SK-N-SH (cell line): ENCODE results near the gene TMED3. TPM values are rescaled to one million over a fixed set of nuclear protein-coding genes. Genes with fewer than 3 reads are reported as not detected.

Experiments
- CTCF ChIA-PET: fragments of 300-600, 350-600 bp; formaldehyde crosslinking; extraction: SDS; loops from one replicate; lab custom pipeline; 2021; lab: Yijun Ruan, JAX
- POLR2A ChIA-PET: fragments of 350-600 bp; sonication (Branson Sonifier 250); formaldehyde crosslinking; extraction: SDS; loops from one replicate; lab custom pipeline; 2020; ENCODE audit warnings: antibody characterized with exemption, inconsistent platforms; lab: Yijun Ruan, JAX
- DNase-seq: peaks from one replicate; pipeline ENCODE4 v3.0.0; 2012
- H2AFZ ChIP-seq: fragments of 200-600 bp; sonication (generic); 2 replicates; pipeline ENCODE4 v1.8.1; 2016; ENCODE audit warnings: antibody characterized with exemption, mild to moderate bottlenecking, low read depth
- H3F3A ChIP-seq: fragments of 200-600 bp; sonication (generic); replicated peaks from 2 replicates; pipeline ENCODE3; 2016; ENCODE audit warnings: antibody characterized with exemption, mild to moderate bottlenecking; ENCODE audit not compliant: insufficient read depth
- H3K27ac ChIP-seq, 2 experiments: fragments of 200-500 bp in 1 of 2; fragments of 200-600 bp in 1 of 2; sonication (Bioruptor generic) in 1 of 2; sonication (generic), shearing (Covaris generic) in 1 of 2; 2 replicates each; pipeline versions ENCODE4 v1.5.1 to v1.6.1; 2014 to 2016; ENCODE audit warnings: low read depth in 2 of 2, inconsistent platforms in 1 of 2, low read length in 1 of 2, mild to moderate bottlenecking in 1 of 2, mixed read lengths in 1 of 2
- H3K27me3 ChIP-seq: fragments of 200-600 bp; sonication (generic), shearing (Covaris generic); 2 replicates; pipeline ENCODE4 v1.6.1; 2016; ENCODE audit warnings: mixed run types; ENCODE audit not compliant: insufficient read depth
- H3K36me3 ChIP-seq, 2 experiments: fragments of 200-500 bp in 1 of 2; fragments of 200-600 bp in 1 of 2; sonication (Bioruptor generic) in 1 of 2; sonication (generic) in 1 of 2; replicated peaks in 1 of 2; 2 replicates each; pipeline versions ENCODE3 to v1.5.1; 2014 to 2016; ENCODE audit warnings: low read length in 1 of 2, mild to moderate bottlenecking in 1 of 2; ENCODE audit not compliant: insufficient read depth in 2 of 2, control insufficient read depth in 1 of 2
- H3K4me1 ChIP-seq, 2 experiments: fragments of 200-500 bp in 1 of 2; fragments of 200-600 bp in 1 of 2; sonication (Bioruptor generic) in 1 of 2; sonication (generic), shearing (Covaris generic) in 1 of 2; 2 replicates each; pipeline versions ENCODE4 v1.5.1 to v1.6.1; 2014 to 2016; ENCODE audit warnings: low read depth in 1 of 2, low read length in 1 of 2, mixed run types in 1 of 2; ENCODE audit not compliant: insufficient read depth in 2 of 2, control insufficient read depth in 1 of 2
- H3K4me2 ChIP-seq: fragments of 200-600 bp; sonication (generic), shearing (Covaris generic); 2 replicates; pipeline ENCODE4 v1.6.1; 2017; ENCODE audit warnings: mixed run types
- H3K4me3 ChIP-seq, 2 experiments: fragments of 200-500 bp in 1 of 2; fragments of 200-600 bp in 1 of 2; sonication (Bioruptor generic) in 1 of 2; sonication (generic), shearing (Covaris generic) in 1 of 2; 2 replicates each; pipeline versions ENCODE4 v1.5.1 to v1.8.1; 2014 to 2016; ENCODE audit warnings: low read depth in 2 of 2, inconsistent platforms in 1 of 2, low read length in 1 of 2, mild to moderate bottlenecking in 1 of 2, mixed read lengths in 1 of 2, moderate library complexity in 1 of 2
- H3K79me2 ChIP-seq: fragments of 200-600 bp; sonication (generic); 2 replicates; pipeline ENCODE4 v1.8.1; 2017; ENCODE audit warnings: mild to moderate bottlenecking; ENCODE audit not compliant: insufficient read depth
- H3K9ac ChIP-seq: fragments of 200-600 bp; sonication (generic); 2 replicates; pipeline ENCODE4 v1.6.1; 2017; ENCODE audit warnings: mixed run types
- H3K9me2 ChIP-seq: fragments of 200-600 bp; sonication (generic); 2 replicates; pipeline ENCODE4 v1.6.1; 2017; ENCODE audit warnings: mixed run types
- H3K9me3 ChIP-seq: fragments of 200-600 bp; sonication (generic); 2 replicates; pipeline ENCODE4 v1.6.1; 2017; ENCODE audit warnings: mixed run types, mild to moderate bottlenecking, moderate library complexity
- H4K20me1 ChIP-seq: fragments of 200-600 bp; sonication (generic); 2 replicates; pipeline ENCODE4 v1.6.1; 2017; ENCODE audit warnings: mild to moderate bottlenecking, mixed run types; ENCODE audit not compliant: insufficient read depth
- CHD2 ChIP-seq: fragments of 150-350 bp; IDR thresholded peaks from 2 replicates; pipeline ENCODE4 v1.6.1; 2018; ENCODE audit warnings: low read length; ENCODE audit not compliant: partially characterized antibody
- CTCF ChIP-seq: fragments of 200-600 bp; sonication (generic); IDR thresholded peaks from 2 replicates; pipeline ENCODE4 v1.6.1; 2017; ENCODE audit warnings: antibody characterized with exemption, mild to moderate bottlenecking, moderate library complexity
- ELF1 ChIP-seq: IDR thresholded peaks from 2 replicates; pipeline ENCODE4 v1.4.0; 2012
- EZH2phosphoT487 ChIP-seq: fragments of 200-600 bp; sonication (generic); IDR thresholded peaks from 2 replicates; pipeline ENCODE4 v1.6.1; 2017; ENCODE audit warnings: low read depth, mixed run types, mild to moderate bottlenecking, antibody characterized with exemption, moderate library complexity, borderline replicate concordance
- MXI1 ChIP-seq: IDR thresholded peaks from 2 replicates; pipeline ENCODE4 v1.6.1; 2012; ENCODE audit warnings: mild to moderate bottlenecking, low read depth, low read length, improper control_type of control experiment
- NFIC ChIP-seq: IDR thresholded peaks from 2 replicates; pipeline ENCODE4 v1.4.0; 2012; ENCODE audit warnings: borderline replicate concordance
- RAD21 ChIP-seq: IDR thresholded peaks from 2 replicates; pipeline ENCODE4 v1.6.1; 2012; ENCODE audit warnings: mild to moderate bottlenecking, low read length
- RFX5 ChIP-seq: IDR thresholded peaks from 2 replicates; pipeline ENCODE4 v1.6.1; 2012; ENCODE audit warnings: mild to moderate bottlenecking, improper control_type of control experiment, low read length
- RXRA ChIP-seq: IDR thresholded peaks from 2 replicates; pipeline ENCODE4 v1.4.0; 2012; ENCODE audit warnings: low read depth, mild to moderate bottlenecking, borderline replicate concordance
- SIN3A ChIP-seq: IDR thresholded peaks from 2 replicates; pipeline ENCODE4 v1.6.1; 2012; ENCODE audit warnings: low read depth, mild to moderate bottlenecking, low read length, moderate library complexity, borderline replicate concordance
- TCF12 ChIP-seq: IDR thresholded peaks from 2 replicates; pipeline ENCODE4 v1.4.0; 2012
- TEAD4 ChIP-seq: IDR thresholded peaks from 2 replicates; pipeline ENCODE4 v1.4.0; 2012; ENCODE audit warnings: mild to moderate bottlenecking, borderline replicate concordance; ENCODE audit not compliant: insufficient read depth
- USF1 ChIP-seq: IDR thresholded peaks from 2 replicates; pipeline ENCODE4 v1.4.0; 2012; ENCODE audit warnings: low read depth, borderline replicate concordance
- USF2 ChIP-seq: fragments of 150-350 bp; IDR thresholded peaks from 2 replicates; pipeline ENCODE4 v1.6.1; 2017; ENCODE audit warnings: antibody characterized with exemption, low read length, low read depth, borderline replicate concordance
- WGBS: methylation state at CpG from one replicate; pipeline ENCODE4 v1.1.6; 2017; ENCODE audit warnings: low lambda C conversion rate; 5-methylcytosine and 5-hydroxymethylcytosine counted together
- polyA plus RNA-seq, 3 experiments: library from polyadenylated mRNA; depleted of rRNA; stranded (reverse); fragments of >200 nt; gene quantifications; 2 replicates each; pipeline ENCODE4 v1.2.3, GENCODE V29; 2012
- TF ChIP-seq, protein P1 (sequence below): fragments of 150-350 bp; IDR thresholded peaks from 2 replicates; pipeline ENCODE4 v1.6.1; 2016; ENCODE audit warnings: mild to moderate bottlenecking, low read depth, low read length

The TMED3 gene
- polyA plus RNA-seq, 1 of the 3 experiments (the other 2 are of a cell fraction), result 128 TPM

DNA sequence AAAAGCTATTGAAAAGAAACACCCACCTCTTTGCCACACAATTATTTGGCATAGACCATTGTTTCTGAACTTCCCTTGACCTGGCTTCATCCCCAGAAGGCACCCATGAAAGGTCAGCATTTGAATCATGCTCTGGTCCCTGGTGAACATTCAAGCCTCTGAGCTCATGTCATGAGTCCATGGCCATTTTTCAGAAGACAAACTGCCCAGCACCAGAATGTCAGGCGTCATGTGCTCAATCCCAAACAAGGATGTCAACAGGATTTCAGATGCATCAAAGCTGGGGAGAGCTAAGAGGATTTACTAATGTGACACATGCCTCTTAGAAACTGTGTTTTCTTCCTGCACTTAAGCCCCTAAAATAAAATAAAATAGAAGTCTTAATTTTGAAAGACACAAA lies 41.3 kb downstream of the TMED3 start (continued):
- no peak for TF ChIP-seq CTCF
- no peak for TF ChIP-seq USF1
- TF ChIP-seq NFIC, result no peak

DNA sequence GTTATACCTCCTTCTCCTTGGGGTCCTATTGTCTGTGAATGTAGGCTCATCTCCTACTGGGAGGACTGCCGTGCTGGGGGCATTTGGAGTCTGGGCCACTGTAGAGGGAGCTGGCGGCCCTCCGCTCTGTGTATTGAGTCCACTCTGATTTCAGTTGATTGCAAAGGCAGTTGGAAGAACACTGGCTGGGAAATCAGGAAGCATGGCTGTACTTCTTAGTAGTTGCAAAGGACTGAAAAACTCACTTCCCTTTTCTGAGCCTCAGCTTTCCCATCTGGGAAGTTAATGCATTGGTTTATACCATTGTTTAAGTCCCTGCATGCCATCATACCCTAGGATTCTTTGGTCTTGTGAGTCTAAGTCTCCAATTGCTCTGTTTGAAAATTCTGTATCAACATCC lies 46.7 kb downstream of the TMED3 start:
- H3K4me2 ChIP-seq, result no peak overlapping the region
- DNase-seq, result no peak
- no peaks in the 10 kb centered on the region for H3K36me3 ChIP-seq
- no peaks in the 10 kb centered on the region for H4K20me1 ChIP-seq
- 95% methylated on average over 3 of the region's 3 CpGs for WGBS
- POLR2A ChIA-PET, result no interaction called here
- no peaks in the 10 kb centered on the region for H3K9me3 ChIP-seq
- H3K9ac ChIP-seq, result no peak overlapping the region
- no peak overlapping the region for H3K4me3 ChIP-seq
- TF ChIP-seq EZH2phosphoT487 (no peak), MXI1 (no peak), ELF1 (no peak), SIN3A (no peak), RFX5 (no peak), TEAD4 (no peak), RXRA (no peak), RAD21 (no peak), TCF12 (no peak), USF1 (no peak), USF2 (no peak), CHD2 (no peak)
- TF ChIP-seq, protein P1, sequence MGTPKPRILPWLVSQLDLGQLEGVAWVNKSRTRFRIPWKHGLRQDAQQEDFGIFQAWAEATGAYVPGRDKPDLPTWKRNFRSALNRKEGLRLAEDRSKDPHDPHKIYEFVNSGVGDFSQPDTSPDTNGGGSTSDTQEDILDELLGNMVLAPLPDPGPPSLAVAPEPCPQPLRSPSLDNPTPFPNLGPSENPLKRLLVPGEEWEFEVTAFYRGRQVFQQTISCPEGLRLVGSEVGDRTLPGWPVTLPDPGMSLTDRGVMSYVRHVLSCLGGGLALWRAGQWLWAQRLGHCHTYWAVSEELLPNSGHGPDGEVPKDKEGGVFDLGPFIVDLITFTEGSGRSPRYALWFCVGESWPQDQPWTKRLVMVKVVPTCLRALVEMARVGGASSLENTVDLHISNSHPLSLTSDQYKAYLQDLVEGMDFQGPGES, result no peak
- no peaks in the 10 kb centered on the region for H3K27me3 ChIP-seq
- H3K27ac ChIP-seq, result no peak overlapping the region
- CTCF ChIA-PET, result interaction anchor here (1.1 to 4.2 kb wide), 2 partner anchors 23 to 238 kb away, joined by 3 to 18 read pairs; no protein-coding TSS in a partner anchor
- H2AFZ ChIP-seq, result no peak overlapping the region
- H3K79me2 ChIP-seq, result no peaks in the 10 kb centered on the region
- no peaks in the 10 kb centered on the region for H3K4me1 ChIP-seq
- no peaks in the 10 kb centered on the region for H3F3A ChIP-seq
- no peaks in the 10 kb centered on the region for H3K9me2 ChIP-seq
